PC-9 (cell line): ENCODE results near the gene RNF17. TPM values are rescaled to one million over a fixed set of nuclear protein-coding genes. Genes with fewer than 3 reads are reported as not detected.

Experiments
- BruUV-seq: library from RNA; stranded (reverse); fragments of 400-500 nt; replicated peaks from 2 replicates; lab custom pipeline; 2021; lab: Mats Ljungman, UMichigan
- CTCF ChIA-PET: fragments of 300-600 bp; sonication (Branson Sonifier 250); formaldehyde crosslinking; loops from one replicate; lab custom pipeline; 2022; ENCODE audit warnings: antibody characterized with exemption; lab: Charles Lee
- POLR2A ChIA-PET: fragments of 300-600 bp; sonication (Branson Sonifier 250); formaldehyde crosslinking; loops from one replicate; lab custom pipeline; 2022; ENCODE audit warnings: antibody characterized with exemption; ENCODE audit not compliant: unreplicated experiment; lab: Charles Lee
- DNase-seq, 2 experiments: peaks; one replicate each; pipeline versions ENCODE4 v3.0.0 to v3.0.0-alpha.2; 2015 to 2022; ENCODE audit warnings: mixed read lengths in 1 of 2
- H2AFZ ChIP-seq: fragments of 200-600 bp; sonication (generic); 2 replicates; pipeline ENCODE4 v1.8.1; 2017; ENCODE audit warnings: antibody characterized with exemption
- H3F3A ChIP-seq: fragments of 200-600 bp; sonication (generic); 2 replicates; pipeline ENCODE4 v1.8.1; 2017; ENCODE audit warnings: antibody characterized with exemption, mild to moderate bottlenecking, low read depth; ENCODE audit not compliant: insufficient read depth
- H3K27ac ChIP-seq: fragments of 200-600 bp; sonication (generic); 2 replicates; pipeline ENCODE4 v1.6.1; 2016; ENCODE audit warnings: mixed run types
- H3K27me3 ChIP-seq: fragments of 200-600 bp; sonication (generic); 2 replicates; pipeline ENCODE4 v1.6.1; 2016; ENCODE audit warnings: low read depth, mixed run types; ENCODE audit not compliant: insufficient read depth
- H3K36me3 ChIP-seq: fragments of 200-600 bp; sonication (generic); 2 replicates; pipeline ENCODE4 v1.6.1; 2016; ENCODE audit warnings: low read depth, mixed run types
- H3K4me1 ChIP-seq: fragments of 200-600 bp; sonication (generic); replicated peaks from 2 replicates; pipeline ENCODE4 v1.6.1; 2016; ENCODE audit warnings: mixed run types; ENCODE audit not compliant: insufficient read depth
- H3K4me2 ChIP-seq: fragments of 200-600 bp; sonication (generic); 2 replicates; pipeline ENCODE4 v1.6.1; 2017; ENCODE audit warnings: mixed run types
- H3K4me3 ChIP-seq: fragments of 200-600 bp; sonication (generic); 2 replicates; pipeline ENCODE4 v1.6.1; 2016; ENCODE audit warnings: mixed run types
- H3K79me2 ChIP-seq: fragments of 200-600 bp; sonication (generic); 2 replicates; pipeline ENCODE4 v1.6.1; 2017; ENCODE audit warnings: low read depth, mixed run types
- H3K9me2 ChIP-seq: fragments of 200-600 bp; sonication (generic); 2 replicates; pipeline ENCODE4 v1.8.1; 2017; ENCODE audit warnings: mild to moderate bottlenecking; ENCODE audit not compliant: insufficient read depth
- H3K9me3 ChIP-seq: fragments of 200-600 bp; sonication (generic); 2 replicates; pipeline ENCODE4 v1.8.1; 2016; ENCODE audit warnings: low read depth; ENCODE audit not compliant: insufficient read depth
- H4K20me1 ChIP-seq: fragments of 200-600 bp; sonication (generic); 2 replicates; pipeline ENCODE4 v1.8.1; 2017; ENCODE audit not compliant: insufficient read depth
- EZH2 ChIP-seq: fragments of 200-600 bp; sonication (generic); IDR thresholded peaks from 2 replicates; pipeline ENCODE4 v1.8.0; 2017; ENCODE audit warnings: antibody characterized with exemption, low read depth
- intact Hi-C: fragments of 100-400 bp; cut with micrococcal nuclease; formaldehyde crosslinking; loops from one replicate; pipeline ENCODE4 v1.10.0; 2022; ENCODE audit not compliant: unreplicated experiment
- total RNA-seq: library from RNA; stranded (reverse); gene quantifications from 2 replicates; pipeline ENCODE4 v1.2.3, GENCODE V29; 2021
- TF ChIP-seq, protein P1 (sequence below): fragments of 200-600 bp; sonication (generic); conservative IDR thresholded peaks from 2 replicates; pipeline ENCODE4 v1.6.1; 2017; ENCODE audit warnings: mixed run types, antibody characterized with exemption, mild to moderate bottlenecking, moderate library complexity

RNF17 gene
- total RNA-seq, 1 experiment from 2014 or later = not detected

DNA sequence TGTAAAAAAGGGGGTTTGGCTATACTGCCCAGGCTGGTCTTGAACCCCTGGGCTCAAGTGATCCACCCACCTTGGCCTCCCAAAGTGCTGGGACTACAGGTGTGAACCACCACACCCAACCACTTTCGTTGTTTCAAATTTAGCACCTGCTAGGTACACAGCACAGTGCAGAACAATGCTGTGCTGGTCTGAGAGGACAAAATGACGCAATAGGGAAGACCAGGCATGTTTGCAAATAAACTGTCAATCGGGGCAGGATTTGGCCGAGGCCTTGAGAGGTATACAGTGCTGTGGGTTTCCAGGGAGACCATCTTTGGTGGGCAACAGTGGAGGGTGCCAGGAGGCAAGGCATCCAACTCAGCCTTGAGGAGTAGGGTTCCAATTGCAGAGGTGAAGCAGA, 46.8 kb upstream of the RNF17 start:
- H3K9me3 ChIP-seq = no peaks in the 10 kb centered on the region
- BruUV-seq = no TSS peak
- intact Hi-C loops = no loop called here

GRCh38 chr13:24718192-24718965, 45.6 kb upstream of the RNF17 start:
- Histone ChIP-seq H3K4me2 (no peak overlapping the region), H3K27ac (no peak overlapping the region), H3K79me2 (no peaks in the 10 kb centered on the region), H3K4me3 (no peak overlapping the region), H3K4me1 (no peaks in the 10 kb centered on the region), H3F3A (no peaks in the 10 kb centered on the region), H2AFZ (no peak overlapping the region), H4K20me1 (no peaks in the 10 kb centered on the region), H3K9me3 (no peaks in the 10 kb centered on the region), H3K9me2 (no peaks in the 10 kb centered on the region), H3K36me3 (no peaks in the 10 kb centered on the region), H3K27me3 (peaks cover 26% of the 10 kb centered on the region)
- no peak for DNase-seq
- CTCF ChIA-PET = no interaction called here
- BruUV-seq = no TSS peak
- TF ChIP-seq, protein P1, sequence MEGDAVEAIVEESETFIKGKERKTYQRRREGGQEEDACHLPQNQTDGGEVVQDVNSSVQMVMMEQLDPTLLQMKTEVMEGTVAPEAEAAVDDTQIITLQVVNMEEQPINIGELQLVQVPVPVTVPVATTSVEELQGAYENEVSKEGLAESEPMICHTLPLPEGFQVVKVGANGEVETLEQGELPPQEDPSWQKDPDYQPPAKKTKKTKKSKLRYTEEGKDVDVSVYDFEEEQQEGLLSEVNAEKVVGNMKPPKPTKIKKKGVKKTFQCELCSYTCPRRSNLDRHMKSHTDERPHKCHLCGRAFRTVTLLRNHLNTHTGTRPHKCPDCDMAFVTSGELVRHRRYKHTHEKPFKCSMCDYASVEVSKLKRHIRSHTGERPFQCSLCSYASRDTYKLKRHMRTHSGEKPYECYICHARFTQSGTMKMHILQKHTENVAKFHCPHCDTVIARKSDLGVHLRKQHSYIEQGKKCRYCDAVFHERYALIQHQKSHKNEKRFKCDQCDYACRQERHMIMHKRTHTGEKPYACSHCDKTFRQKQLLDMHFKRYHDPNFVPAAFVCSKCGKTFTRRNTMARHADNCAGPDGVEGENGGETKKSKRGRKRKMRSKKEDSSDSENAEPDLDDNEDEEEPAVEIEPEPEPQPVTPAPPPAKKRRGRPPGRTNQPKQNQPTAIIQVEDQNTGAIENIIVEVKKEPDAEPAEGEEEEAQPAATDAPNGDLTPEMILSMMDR = no peak
- TF ChIP-seq EZH2 = no peak
- POLR2A ChIA-PET = no interaction called here
- intact Hi-C loops = no loop called here

More for the DNA sequence above, 46.8 kb upstream of the RNF17 start:
- H3K9me2 ChIP-seq = no peaks in the 10 kb centered on the region
- DNase-seq = no peak
- H3K36me3 ChIP-seq = no peaks in the 10 kb centered on the region
- no peak overlapping the region for H3K4me3 ChIP-seq
- TF ChIP-seq EZH2 = no peak
- TF ChIP-seq, protein P1 = no peak
- peaks cover 22% of the 10 kb centered on the region for H3K27me3 ChIP-seq
- POLR2A ChIA-PET = no interaction called here
- CTCF ChIA-PET = no interaction called here
- H3F3A ChIP-seq = no peaks in the 10 kb centered on the region
- no peak overlapping the region for H3K27ac ChIP-seq
- no peak overlapping the region for H3K4me2 ChIP-seq
- H2AFZ ChIP-seq = no peak overlapping the region
- no peaks in the 10 kb centered on the region for H3K79me2 ChIP-seq
- no peaks in the 10 kb centered on the region for H4K20me1 ChIP-seq
- H3K4me1 ChIP-seq = no peaks in the 10 kb centered on the region

- H2AFZ ChIP-seq = no peak overlapping the region
- peaks cover 26% of the 10 kb centered on the region for H3K27me3 ChIP-seq
- H3K4me3 ChIP-seq = no peak overlapping the region
- H4K20me1 ChIP-seq = no peaks in the 10 kb centered on the region
- no peak for DNase-seq
- H3K4me2 ChIP-seq = no peak overlapping the region
- intact Hi-C loops = no loop called here
- TF ChIP-seq EZH2 = no peak
- no peaks in the 10 kb centered on the region for H3K79me2 ChIP-seq
- CTCF ChIA-PET = interaction anchor here (0.6 kb wide), 1 partner anchor 490 kb away, joined by 4 read pairs; no protein-coding TSS in a partner anchor
- no peaks in the 10 kb centered on the region for H3F3A ChIP-seq
- no peaks in the 10 kb centered on the region for H3K9me2 ChIP-seq
- POLR2A ChIA-PET = no interaction called here
- no peaks in the 10 kb centered on the region for H3K9me3 ChIP-seq
- no peaks in the 10 kb centered on the region for H3K4me1 ChIP-seq
- no peak overlapping the region for H3K27ac ChIP-seq
- BruUV-seq = no TSS peak
- H3K36me3 ChIP-seq = no peaks in the 10 kb centered on the region
Measured at GRCh38 chr13:24719139-24719538, 44.8 kb upstream of the RNF17 start.
